Measurements from ENCODE around the gene UBAC2. TPM values are rescaled to one million over a fixed set of nuclear protein-coding genes. Genes with fewer than 3 reads are reported as not detected.

The UBAC2 gene
- total RNA-seq, 4 donors from 2014 or later, result 54.4 to 65.9 (median 59.5) TPM

DNA sequence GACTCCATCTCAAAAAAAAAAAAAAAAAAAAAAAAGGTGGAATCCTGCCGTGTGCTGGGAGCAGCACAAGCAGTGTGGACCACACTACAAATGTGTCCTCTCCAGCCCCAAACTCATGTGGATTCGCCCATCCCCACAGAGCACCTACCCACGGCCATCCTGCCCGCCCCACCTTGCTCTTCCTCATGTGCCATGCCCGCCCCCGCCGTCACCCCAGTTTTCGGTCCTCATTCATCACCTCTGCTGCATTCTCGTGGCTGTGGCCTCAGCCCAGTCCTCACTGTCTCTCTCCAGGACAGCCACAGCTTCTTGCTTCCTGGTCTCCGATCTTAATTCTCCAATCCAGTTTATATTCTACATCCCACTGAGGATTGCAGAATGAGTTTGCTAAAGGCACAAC, 220.6 kb downstream of the UBAC2 start:
- no peaks in the 10 kb centered on the region for H3K4me1 ChIP-seq
- no peak for TF ChIP-seq POLR2A (IDR thresholded peaks at IDR 0.05)
- no peak for TF ChIP-seq CTCF (IDR thresholded peaks at IDR 0.05)
- no peaks in the 10 kb centered on the region for H3K27me3 ChIP-seq
- no peak overlapping the region for H3K27ac ChIP-seq
- H3K4me3 ChIP-seq, result no peak overlapping the region
- no peaks in the 10 kb centered on the region for H3K9me3 ChIP-seq
- H3K36me3 ChIP-seq, result no peaks in the 10 kb centered on the region
- no peak for DNase-seq
- intact Hi-C loops (cut with DNase I; ENCODE audit: low total_unique reads), result no loop called here

GRCh38 chr13:99421758-99422585, 221.3 kb downstream of the UBAC2 start:
- H3K36me3 ChIP-seq, result no peaks in the 10 kb centered on the region
- H3K4me1 ChIP-seq, result no peaks in the 10 kb centered on the region
- no peaks in the 10 kb centered on the region for H3K9me3 ChIP-seq
- no peaks in the 10 kb centered on the region for H3K27me3 ChIP-seq
- intact Hi-C loops (cut with DNase I; ENCODE audit: low total_unique reads), result no loop called here
- no peak overlapping the region for H3K4me3 ChIP-seq
- no peak overlapping the region for H3K27ac ChIP-seq
- no peak for DNase-seq
- TF ChIP-seq POLR2A (IDR thresholded peaks at IDR 0.05) (no peak), CTCF (IDR thresholded peaks at IDR 0.05) (no peak)

GRCh38 chr13:99422586-99423220, 222.0 kb downstream of the UBAC2 start:
- Histone ChIP-seq H3K27ac (no peak overlapping the region), H3K4me3 (no peak overlapping the region), H3K4me1 (no peaks in the 10 kb centered on the region), H3K36me3 (no peaks in the 10 kb centered on the region), H3K9me3 (no peaks in the 10 kb centered on the region), H3K27me3 (no peaks in the 10 kb centered on the region)
- intact Hi-C loops (cut with DNase I; ENCODE audit: low total_unique reads), result no loop called here
- DNase-seq, result no peak
- no peak for TF ChIP-seq CTCF (IDR thresholded peaks at IDR 0.05)
- no peak for TF ChIP-seq POLR2A (IDR thresholded peaks at IDR 0.05)

DNA sequence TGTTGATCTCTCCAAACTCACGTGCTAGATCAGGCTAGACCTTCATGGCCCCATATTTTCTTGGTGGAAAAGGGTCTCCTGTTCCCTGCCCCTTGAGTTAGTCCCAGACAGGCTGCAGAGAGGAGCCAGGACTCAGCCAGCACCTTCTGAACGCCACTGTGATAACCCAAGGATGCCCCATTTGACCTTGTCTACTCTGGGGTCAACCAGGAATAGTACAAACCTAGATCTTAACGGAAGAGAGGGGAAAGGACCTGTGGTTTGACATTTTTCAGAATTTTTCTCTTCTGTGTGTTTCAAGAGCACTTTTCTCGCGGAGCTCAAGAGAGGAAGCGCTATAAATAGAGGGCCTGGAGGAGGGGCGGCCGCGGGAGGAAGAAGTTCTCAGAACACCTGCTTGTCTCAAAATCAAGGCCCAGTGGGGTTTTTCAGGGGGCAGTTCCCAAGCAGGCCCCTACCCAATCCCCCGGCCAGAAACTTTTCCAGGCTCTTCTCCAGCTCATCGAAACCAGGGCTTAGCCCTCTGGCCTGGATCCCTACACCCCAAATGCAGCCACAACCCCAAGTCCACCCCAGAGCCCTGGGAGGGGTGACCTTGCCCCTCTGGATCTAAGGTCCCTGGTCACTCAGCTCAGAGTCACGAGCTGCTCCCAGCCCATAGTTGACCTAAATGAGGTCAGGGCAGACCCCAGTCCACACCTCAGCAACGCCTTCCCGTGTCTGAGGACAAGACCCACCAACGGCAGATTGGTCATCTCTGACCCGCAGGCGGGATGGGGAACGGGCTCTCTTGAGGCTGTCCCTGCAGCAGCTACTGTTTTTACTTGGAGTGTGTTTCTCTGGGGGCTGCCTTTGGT, 225.1 kb downstream of the UBAC2 start:
- TF ChIP-seq POLR2A (IDR thresholded peaks at IDR 0.05), result no peak
- TF ChIP-seq CTCF (IDR thresholded peaks at IDR 0.05), result no peak
- Histone ChIP-seq H3K4me1 (no peaks in the 10 kb centered on the region), H3K27me3 (no peaks in the 10 kb centered on the region), H3K4me3 (no peak overlapping the region), H3K27ac (no peak overlapping the region), H3K36me3 (no peaks in the 10 kb centered on the region), H3K9me3 (no peaks in the 10 kb centered on the region)
- no peak for DNase-seq
- intact Hi-C loops (cut with DNase I; ENCODE audit: low total_unique reads), result no loop called here

All from uterus (tissue), 4 donors.